Stimulated activated naive CD4-positive, alpha-beta T cell treated with Interleukin-2 at 50 U/mL for 16 hours (primary cell): ENCODE measurements around the gene TP53TG3C.
"Not testable (repeated sequence)": the region's sequence is repeated elsewhere in the genome, so short reads cannot be mapped to it uniquely, and the experiment has no call there.

ENCODE experiments used
- DNase-seq: peaks from one replicate; lab custom pipeline; 2025; lab: John Stamatoyannopoulos, UW

Gene TP53TG3C, protein sequence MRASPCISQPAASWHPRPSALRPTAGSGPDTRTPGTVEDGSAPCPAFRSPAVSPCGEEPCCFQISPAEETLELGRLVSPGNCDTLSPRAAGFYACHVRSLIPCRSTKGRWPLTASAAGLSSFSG

DNA sequence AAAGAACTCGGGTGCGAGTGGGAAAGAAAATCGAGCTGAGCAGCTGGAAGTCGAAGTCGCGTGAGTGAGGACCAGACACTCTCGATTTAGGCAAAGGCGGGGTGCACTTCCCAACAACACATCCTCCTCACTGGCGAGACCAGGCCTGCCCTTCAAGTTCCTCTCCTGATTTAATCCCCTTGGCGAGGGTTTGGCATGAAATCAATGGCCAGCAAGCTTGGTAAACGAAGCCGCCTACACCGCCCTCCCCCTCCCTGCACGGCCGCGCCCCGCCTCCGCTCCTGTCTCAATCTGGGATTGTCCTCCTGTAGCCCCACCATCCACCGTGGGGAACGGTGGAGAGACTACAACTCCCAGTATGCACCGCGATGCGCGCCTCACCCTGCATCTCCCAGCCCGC, at the start of gene TP53TG3C:
TP53TG3C (plus strand) TSS at position 301 of the 400 bp plus-strand sequence; CDS start at position 369, 68 bp downstream.
- DNase-seq = not testable (repeated sequence)
